IMR-90 (cell line): ENCODE measurements around the gene SLC39A11.

Source experiments
- CEBPB ChIP-seq: IDR thresholded peaks from 2 replicates; pipeline ENCODE4 v1.6.1; 2012; ENCODE audit warnings: low read depth, low read length, improper control_type of control experiment
- CTCF ChIP-seq: conservative IDR thresholded peaks from 2 replicates; pipeline ENCODE4 v1.5.1; 2012; ENCODE audit warnings: mild to moderate bottlenecking, low read depth, low read length, improper control_type of control experiment
- FOS ChIP-seq: fragments of 150-350 bp; IDR thresholded peaks from 2 replicates; pipeline ENCODE4 v1.6.1; 2016; ENCODE audit warnings: low read depth, low read length
- MXI1 ChIP-seq: IDR thresholded peaks from 2 replicates; pipeline ENCODE4 v1.6.1; 2012; ENCODE audit warnings: low read depth, mild to moderate bottlenecking, low read length, moderate library complexity, borderline replicate concordance
- POLR2A ChIP-seq: IDR thresholded peaks from 2 replicates; pipeline ENCODE4 v1.6.1; 2012; ENCODE audit warnings: mild to moderate bottlenecking, low read depth, low read length
- RAD21 ChIP-seq: IDR thresholded peaks from 2 replicates; pipeline ENCODE4 v1.6.1; 2012; ENCODE audit warnings: low read length, improper control_type of control experiment
- RCOR1 ChIP-seq: IDR thresholded peaks from 2 replicates; pipeline ENCODE4 v1.6.1; 2012; ENCODE audit warnings: mild to moderate bottlenecking, low read length, improper control_type of control experiment; ENCODE audit not compliant: insufficient replicate concordance
- USF2 ChIP-seq: fragments of 150-350 bp; IDR thresholded peaks from 2 replicates; pipeline ENCODE4 v1.6.1; 2017; ENCODE audit warnings: mild to moderate bottlenecking, antibody characterized with exemption, low read length, low read depth

- TF ChIP-seq CTCF (no peak), RCOR1 (no peak), CEBPB (no peak), RAD21 (no peak), POLR2A (no peak), MXI1 (no peak), USF2 (no peak), FOS (no peak)
Measured at GRCh38 chr17:72948115-72948514, 144.4 kb downstream of the SLC39A11 start.
